Natural killer cell (primary cell): ENCODE data around the gene PRKAG2. TPM values are rescaled to one million over a fixed set of nuclear protein-coding genes. Genes with fewer than 3 reads are reported as not detected.

ENCODE experiments used
- ATAC-seq, 3 donors: fragments of 150-1000 bp in 2 of 3; fragments of 200-7000 bp in 1 of 3; cut with Tn5 transposase; 1 replicate in 1 of 3; 2 replicates in 2 of 3; pipeline ENCODE4 v1.10.0; 2021; ENCODE audit warnings: mild to moderate bottlenecking in 2 of 3, moderate library complexity in 2 of 3
- DNase-seq, 2 donors: peaks; one replicate each; pipeline versions ENCODE4 v3.0.0 to v3.0.0-alpha.2; 2013 to 2021; ENCODE audit warnings: mixed read lengths in 1 of 2
- H3K27ac ChIP-seq: one replicate; pipeline ENCODE4 v1.5.1; 2013; ENCODE audit warnings: mild to moderate bottlenecking, low read length
- H3K27me3 ChIP-seq: one replicate; pipeline ENCODE4 v1.6.1; 2013; ENCODE audit warnings: low read length; ENCODE audit not compliant: control insufficient read depth, insufficient read depth
- H3K36me3 ChIP-seq: one replicate; pipeline ENCODE4 v1.6.1; 2013; ENCODE audit warnings: low read length; ENCODE audit not compliant: control insufficient read depth, insufficient read depth
- H3K4me1 ChIP-seq: one replicate; pipeline ENCODE4 v1.6.1; 2013; ENCODE audit warnings: low read length; ENCODE audit not compliant: control insufficient read depth, insufficient read depth
- H3K4me3 ChIP-seq: one replicate; pipeline ENCODE4 v1.5.1; 2013; ENCODE audit warnings: low read length
- H3K9me3 ChIP-seq: one replicate; pipeline ENCODE4 v1.6.1; 2013; ENCODE audit warnings: low read length; ENCODE audit not compliant: control insufficient read depth, insufficient read depth
- H3K27ac Mint-ChIP-seq, 2 donors: one replicate each; pipeline ENCODE4 v1.8.0; 2022; ENCODE audit warnings: mild to moderate bottlenecking in 2 of 2, mixed read lengths in 2 of 2, moderate library complexity in 1 of 2
- H3K27me3 Mint-ChIP-seq, 2 donors: one replicate each; pipeline ENCODE4 v1.8.0; 2022; ENCODE audit warnings: low read depth in 2 of 2, mixed read lengths in 2 of 2
- H3K36me3 Mint-ChIP-seq: one replicate; pipeline ENCODE4 v1.8.0; 2022; ENCODE audit warnings: mixed read lengths
- H3K4me1 Mint-ChIP-seq, 2 donors: one replicate each; pipeline ENCODE4 v1.8.0; 2022; ENCODE audit warnings: mixed read lengths in 2 of 2
- H3K4me3 Mint-ChIP-seq: one replicate; pipeline ENCODE4 v1.8.0; 2022; ENCODE audit warnings: mild to moderate bottlenecking, moderate library complexity, mixed read lengths
- H3K9me3 Mint-ChIP-seq, 2 donors: one replicate each; pipeline ENCODE4 v1.8.0; 2022; ENCODE audit warnings: mixed read lengths in 2 of 2
- WGBS: methylation state at CpG from one replicate; pipeline ENCODE4 v1.1.7; 2013; ENCODE audit warnings: missing lambda C conversion rate; ENCODE audit not compliant: insufficient coverage; 5-methylcytosine and 5-hydroxymethylcytosine counted together
- intact Hi-C: fragments of 100-400 bp; cut with micrococcal nuclease; formaldehyde crosslinking; loops from one replicate; pipeline ENCODE4 v1.14.2; 2022
- total RNA-seq, 4 donors: library from RNA; stranded (reverse); fragments of 120-200 nt in 1 of 4; gene quantifications; one replicate each; pipeline versions ENCODE4 v1.2.3 to v1.2.4, GENCODE V29; 2013 to 2022
- TF ChIP-seq, protein P1 (sequence below): fragments of 200-600 bp; IDR thresholded peaks from one replicate; pipeline ENCODE4 v1.8.0; 2022; ENCODE audit warnings: antibody characterized with exemption

PRKAG2 gene
- total RNA-seq, 3 donors from 2014 or later (not counting 1 experiment from before 2014, with no cell fraction given): 42.6 to 66.5 (median 64.4) TPM

DNA sequence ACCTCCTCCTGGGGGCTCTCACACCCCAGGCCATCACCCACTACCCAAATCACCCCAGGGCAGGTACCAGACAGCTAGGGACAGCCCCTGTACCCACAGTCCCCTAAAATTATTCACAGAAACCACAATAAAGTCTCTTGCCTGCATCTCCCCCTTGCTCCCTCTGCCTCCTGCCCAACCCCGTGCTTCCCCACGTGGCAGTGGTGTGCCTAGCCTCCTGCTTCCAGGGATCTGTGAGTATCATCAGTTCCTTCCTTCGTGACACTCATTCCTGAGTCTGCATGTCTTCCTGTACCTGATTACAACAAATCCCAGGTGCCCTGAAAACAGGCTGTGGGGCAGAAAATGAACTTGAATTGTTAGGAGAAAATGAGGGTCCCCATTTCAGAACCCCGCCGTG, 61.5 kb downstream of the PRKAG2 start:
- H3K27me3 Mint-ChIP-seq: no peaks in the 10 kb centered on the region
- ATAC-seq (no peak), DNase-seq (no peak)
- no peak overlapping the region for H3K4me3 Mint-ChIP-seq
- Histone ChIP-seq H3K36me3 (no peaks in the 10 kb centered on the region), H3K4me1 (no peaks in the 10 kb centered on the region), H3K27ac (no peak overlapping the region), H3K27me3 (no peaks in the 10 kb centered on the region), H3K9me3 (no peaks in the 10 kb centered on the region), H3K4me3 (no peak overlapping the region)
- H3K36me3 Mint-ChIP-seq: no peaks in the 10 kb centered on the region
- H3K4me1 Mint-ChIP-seq: peaks cover 15 to 27% of the 10 kb centered on the region in 2 donors
- WGBS: 85% methylated on average over 5 of the region's 5 CpGs
- intact Hi-C loops: no loop called here
- TF ChIP-seq, protein P1, sequence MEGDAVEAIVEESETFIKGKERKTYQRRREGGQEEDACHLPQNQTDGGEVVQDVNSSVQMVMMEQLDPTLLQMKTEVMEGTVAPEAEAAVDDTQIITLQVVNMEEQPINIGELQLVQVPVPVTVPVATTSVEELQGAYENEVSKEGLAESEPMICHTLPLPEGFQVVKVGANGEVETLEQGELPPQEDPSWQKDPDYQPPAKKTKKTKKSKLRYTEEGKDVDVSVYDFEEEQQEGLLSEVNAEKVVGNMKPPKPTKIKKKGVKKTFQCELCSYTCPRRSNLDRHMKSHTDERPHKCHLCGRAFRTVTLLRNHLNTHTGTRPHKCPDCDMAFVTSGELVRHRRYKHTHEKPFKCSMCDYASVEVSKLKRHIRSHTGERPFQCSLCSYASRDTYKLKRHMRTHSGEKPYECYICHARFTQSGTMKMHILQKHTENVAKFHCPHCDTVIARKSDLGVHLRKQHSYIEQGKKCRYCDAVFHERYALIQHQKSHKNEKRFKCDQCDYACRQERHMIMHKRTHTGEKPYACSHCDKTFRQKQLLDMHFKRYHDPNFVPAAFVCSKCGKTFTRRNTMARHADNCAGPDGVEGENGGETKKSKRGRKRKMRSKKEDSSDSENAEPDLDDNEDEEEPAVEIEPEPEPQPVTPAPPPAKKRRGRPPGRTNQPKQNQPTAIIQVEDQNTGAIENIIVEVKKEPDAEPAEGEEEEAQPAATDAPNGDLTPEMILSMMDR: no peak
- H3K9me3 Mint-ChIP-seq: no peaks in the 10 kb centered on the region
- no peak overlapping the region for H3K27ac Mint-ChIP-seq

DNA sequence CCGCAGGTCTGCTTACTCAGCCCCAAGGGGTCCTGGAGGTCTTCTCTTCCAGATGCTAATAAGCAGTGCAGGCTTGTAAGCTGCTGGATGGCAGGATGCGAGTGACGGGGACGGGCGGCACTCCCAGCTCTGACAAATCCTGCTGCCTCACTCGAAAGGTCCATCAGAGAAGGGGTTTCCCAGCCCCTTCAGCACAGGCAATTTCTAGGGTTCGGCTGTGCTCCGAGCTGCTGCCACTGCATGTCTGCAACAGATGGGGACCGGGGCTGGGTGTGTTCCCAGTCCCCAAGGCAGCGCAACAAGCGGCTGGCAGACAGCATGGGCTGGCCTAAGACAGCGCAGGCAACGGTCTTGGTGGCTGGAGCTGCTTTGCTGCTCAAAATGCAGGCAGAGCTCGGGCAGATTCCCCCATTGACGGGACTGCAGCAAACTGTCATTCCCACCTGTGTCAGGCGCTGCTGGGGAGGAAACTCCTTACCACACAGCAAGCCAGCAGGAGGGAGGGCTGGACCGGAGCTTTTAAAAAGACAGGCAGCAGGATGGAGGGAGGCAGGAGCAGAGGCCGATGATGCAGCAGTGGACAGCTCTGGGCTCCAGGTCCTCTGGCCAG, 62.4 kb downstream of the PRKAG2 start:
- Mint-ChIP-seq H3K4me1 (peaks cover 15 to 27% of the 10 kb centered on the region in 2 donors), H3K27me3 (no peaks in the 10 kb centered on the region), H3K9me3 (no peaks in the 10 kb centered on the region), H3K4me3 (no peak overlapping the region), H3K36me3 (no peaks in the 10 kb centered on the region), H3K27ac (no peak overlapping the region)
- TF ChIP-seq, protein P1: no peak
- 93% methylated on average over 18 of the region's 18 CpGs for WGBS
- no peaks in the 10 kb centered on the region for H3K27me3 ChIP-seq
- H3K4me1 ChIP-seq: no peaks in the 10 kb centered on the region
- ATAC-seq (no peak), DNase-seq (no peak)
- no peaks in the 10 kb centered on the region for H3K36me3 ChIP-seq
- no peak overlapping the region for H3K27ac ChIP-seq
- intact Hi-C loops: no loop called here
- no peaks in the 10 kb centered on the region for H3K9me3 ChIP-seq
- H3K4me3 ChIP-seq: no peak overlapping the region

DNA sequence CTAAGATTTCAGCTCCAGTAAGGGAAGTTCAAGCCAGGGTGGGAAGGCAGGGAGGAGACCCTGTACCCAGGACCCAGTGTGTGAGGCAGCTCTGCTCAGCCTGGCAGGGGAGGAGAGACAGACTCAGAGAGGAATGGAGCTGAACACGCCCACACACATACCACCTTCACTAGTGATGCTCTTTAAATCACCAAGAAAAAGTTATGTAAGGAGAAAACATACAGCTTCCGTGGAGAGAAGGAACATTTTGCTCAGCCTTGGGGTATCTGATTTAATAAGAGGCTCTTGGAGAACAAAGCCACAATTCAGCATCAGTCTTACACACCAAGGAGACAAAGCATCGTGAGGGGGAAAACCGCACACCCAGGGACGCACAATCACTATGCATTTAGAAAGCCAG, 62.9 kb downstream of the PRKAG2 start:
- H3K27me3 Mint-ChIP-seq: no peaks in the 10 kb centered on the region
- 95% methylated on average over 4 of the region's 5 CpGs for WGBS
- intact Hi-C loops: no loop called here
- Histone ChIP-seq H3K27me3 (no peaks in the 10 kb centered on the region), H3K4me1 (no peaks in the 10 kb centered on the region), H3K27ac (no peak overlapping the region), H3K4me3 (no peak overlapping the region), H3K36me3 (no peaks in the 10 kb centered on the region), H3K9me3 (no peaks in the 10 kb centered on the region)
- H3K4me1 Mint-ChIP-seq: peaks cover 15 to 27% of the 10 kb centered on the region in 2 donors
- DNase-seq (no peak), ATAC-seq (no peak)
- peak overlapping the region in 1 of 2 donors; percentile 42 for H3K27ac Mint-ChIP-seq
- H3K9me3 Mint-ChIP-seq: no peaks in the 10 kb centered on the region
- H3K4me3 Mint-ChIP-seq: no peak overlapping the region
- TF ChIP-seq, protein P1: no peak
- no peaks in the 10 kb centered on the region for H3K36me3 Mint-ChIP-seq

DNA sequence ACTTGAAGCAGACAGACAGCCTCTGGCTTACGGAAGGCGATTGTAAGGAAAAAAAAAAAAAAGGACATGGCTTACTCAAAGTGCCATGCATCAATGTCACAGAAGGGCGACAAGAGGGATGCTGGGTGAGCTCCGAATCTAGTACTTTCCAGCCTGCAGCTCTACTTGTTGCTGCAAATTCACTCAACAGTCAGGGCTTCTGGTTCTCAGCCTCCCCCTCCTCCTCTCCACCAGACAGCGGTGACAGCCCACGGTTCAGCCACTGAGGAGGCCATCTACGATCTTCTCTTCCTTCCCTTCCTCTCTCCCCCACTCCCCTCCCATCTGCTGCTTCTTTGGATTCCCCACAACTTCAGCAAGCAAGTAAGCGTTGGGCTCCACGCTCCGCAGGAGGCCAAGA, 63.5 kb downstream of the PRKAG2 start:
- no peaks in the 10 kb centered on the region for H3K27me3 ChIP-seq
- no peak for ATAC-seq
- no peaks in the 10 kb centered on the region for H3K36me3 Mint-ChIP-seq

More for the DNA sequence above, 63.5 kb downstream of the PRKAG2 start:
- H3K4me1 ChIP-seq: no peaks in the 10 kb centered on the region
- no peaks in the 10 kb centered on the region for H3K36me3 ChIP-seq
- no peaks in the 10 kb centered on the region for H3K27me3 Mint-ChIP-seq
- no peak overlapping the region for H3K4me3 Mint-ChIP-seq
- H3K27ac ChIP-seq: no peak overlapping the region
- DNase-seq: no peak
- peaks cover 16 to 27% of the 10 kb centered on the region in 2 donors for H3K4me1 Mint-ChIP-seq
- H3K4me3 ChIP-seq: no peak overlapping the region
- TF ChIP-seq, protein P1: no peak
- 70% methylated on average over 10 of the region's 10 CpGs for WGBS
- no peaks in the 10 kb centered on the region for H3K9me3 ChIP-seq
- H3K9me3 Mint-ChIP-seq: no peaks in the 10 kb centered on the region
- no peak overlapping the region for H3K27ac Mint-ChIP-seq
- intact Hi-C loops: no loop called here
